Measurements from ENCODE around the gene WHRN.

The WHRN gene

DNA sequence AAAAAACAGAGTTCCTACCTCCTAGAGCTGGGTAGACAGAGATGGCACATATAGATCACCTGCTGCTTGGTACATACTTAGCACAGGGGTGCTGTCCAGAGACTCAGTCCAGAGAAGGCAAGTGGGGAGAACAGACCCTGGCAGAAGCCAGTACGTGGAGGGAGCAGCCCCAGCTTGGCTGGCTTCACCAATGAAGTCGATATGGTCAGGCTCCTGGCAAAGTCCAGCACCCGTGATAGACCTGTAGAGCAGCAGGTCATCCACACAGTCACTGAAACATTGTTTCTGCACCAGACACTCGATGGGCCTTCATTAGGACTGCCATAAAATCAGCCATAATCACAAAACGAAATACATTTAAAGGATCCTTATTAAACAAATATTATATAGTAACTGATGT lies 45.8 kb downstream of the WHRN start:
- DNase-seq (ENCODE audit: low read depth) = no peak
- TF ChIP-seq, protein P1, sequence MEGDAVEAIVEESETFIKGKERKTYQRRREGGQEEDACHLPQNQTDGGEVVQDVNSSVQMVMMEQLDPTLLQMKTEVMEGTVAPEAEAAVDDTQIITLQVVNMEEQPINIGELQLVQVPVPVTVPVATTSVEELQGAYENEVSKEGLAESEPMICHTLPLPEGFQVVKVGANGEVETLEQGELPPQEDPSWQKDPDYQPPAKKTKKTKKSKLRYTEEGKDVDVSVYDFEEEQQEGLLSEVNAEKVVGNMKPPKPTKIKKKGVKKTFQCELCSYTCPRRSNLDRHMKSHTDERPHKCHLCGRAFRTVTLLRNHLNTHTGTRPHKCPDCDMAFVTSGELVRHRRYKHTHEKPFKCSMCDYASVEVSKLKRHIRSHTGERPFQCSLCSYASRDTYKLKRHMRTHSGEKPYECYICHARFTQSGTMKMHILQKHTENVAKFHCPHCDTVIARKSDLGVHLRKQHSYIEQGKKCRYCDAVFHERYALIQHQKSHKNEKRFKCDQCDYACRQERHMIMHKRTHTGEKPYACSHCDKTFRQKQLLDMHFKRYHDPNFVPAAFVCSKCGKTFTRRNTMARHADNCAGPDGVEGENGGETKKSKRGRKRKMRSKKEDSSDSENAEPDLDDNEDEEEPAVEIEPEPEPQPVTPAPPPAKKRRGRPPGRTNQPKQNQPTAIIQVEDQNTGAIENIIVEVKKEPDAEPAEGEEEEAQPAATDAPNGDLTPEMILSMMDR (conservative IDR thresholded peaks at IDR 0.05; ENCODE audit: low read length) = no peak
- H3K4me3 ChIP-seq (ENCODE audit: low read length) = no peak overlapping the region

DNA sequence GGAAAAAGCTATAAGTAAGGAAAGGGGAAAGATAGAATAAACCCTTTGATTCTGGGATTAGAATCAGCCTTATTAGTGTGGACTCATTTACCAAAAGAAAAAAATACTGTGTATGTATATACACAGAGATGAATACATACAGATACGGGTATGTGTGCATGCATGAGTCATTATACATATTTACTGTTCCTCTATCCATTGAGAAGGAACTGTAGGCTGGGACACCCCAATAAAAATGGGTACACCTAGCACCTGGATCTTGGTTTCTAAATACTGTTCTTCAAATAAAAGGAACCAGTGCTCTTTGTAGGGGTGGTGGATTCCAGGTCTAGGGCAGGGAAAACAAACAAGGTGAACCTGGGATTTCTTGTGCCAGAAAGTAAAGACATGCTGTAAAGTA lies 48.3 kb downstream of the WHRN start:
- TF ChIP-seq, protein P1 (conservative IDR thresholded peaks at IDR 0.05; ENCODE audit: low read length) = no peak
- DNase-seq (ENCODE audit: low read depth) = no peak

DNA sequence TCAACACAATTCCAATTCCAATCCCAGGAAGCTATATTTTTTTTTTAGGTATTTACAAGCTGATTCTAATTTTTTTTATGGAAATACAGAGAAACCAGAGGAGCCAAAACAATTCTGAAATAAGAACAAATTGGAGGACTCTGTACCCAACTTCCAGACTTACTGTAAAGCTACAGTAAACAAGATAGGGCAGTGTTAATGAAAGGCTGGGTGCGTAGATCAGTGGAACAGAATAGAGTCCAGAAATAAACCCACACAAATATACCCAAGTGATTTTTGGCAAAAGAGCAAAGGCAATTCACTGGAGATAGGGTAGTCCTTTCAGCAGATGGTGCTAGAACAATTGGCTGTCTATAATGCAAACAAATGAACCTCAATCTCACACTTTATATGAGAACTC lies 50.6 kb downstream of the WHRN start:
- H3K4me3 ChIP-seq (ENCODE audit: low read length) = no peak overlapping the region
- DNase-seq (ENCODE audit: low read depth) = no peak
- TF ChIP-seq, protein P1 (conservative IDR thresholded peaks at IDR 0.05; ENCODE audit: low read length) = no peak

More for the DNA sequence above, 48.3 kb downstream of the WHRN start:
- no peak overlapping the region for H3K4me3 ChIP-seq (ENCODE audit: low read length)

DNA sequence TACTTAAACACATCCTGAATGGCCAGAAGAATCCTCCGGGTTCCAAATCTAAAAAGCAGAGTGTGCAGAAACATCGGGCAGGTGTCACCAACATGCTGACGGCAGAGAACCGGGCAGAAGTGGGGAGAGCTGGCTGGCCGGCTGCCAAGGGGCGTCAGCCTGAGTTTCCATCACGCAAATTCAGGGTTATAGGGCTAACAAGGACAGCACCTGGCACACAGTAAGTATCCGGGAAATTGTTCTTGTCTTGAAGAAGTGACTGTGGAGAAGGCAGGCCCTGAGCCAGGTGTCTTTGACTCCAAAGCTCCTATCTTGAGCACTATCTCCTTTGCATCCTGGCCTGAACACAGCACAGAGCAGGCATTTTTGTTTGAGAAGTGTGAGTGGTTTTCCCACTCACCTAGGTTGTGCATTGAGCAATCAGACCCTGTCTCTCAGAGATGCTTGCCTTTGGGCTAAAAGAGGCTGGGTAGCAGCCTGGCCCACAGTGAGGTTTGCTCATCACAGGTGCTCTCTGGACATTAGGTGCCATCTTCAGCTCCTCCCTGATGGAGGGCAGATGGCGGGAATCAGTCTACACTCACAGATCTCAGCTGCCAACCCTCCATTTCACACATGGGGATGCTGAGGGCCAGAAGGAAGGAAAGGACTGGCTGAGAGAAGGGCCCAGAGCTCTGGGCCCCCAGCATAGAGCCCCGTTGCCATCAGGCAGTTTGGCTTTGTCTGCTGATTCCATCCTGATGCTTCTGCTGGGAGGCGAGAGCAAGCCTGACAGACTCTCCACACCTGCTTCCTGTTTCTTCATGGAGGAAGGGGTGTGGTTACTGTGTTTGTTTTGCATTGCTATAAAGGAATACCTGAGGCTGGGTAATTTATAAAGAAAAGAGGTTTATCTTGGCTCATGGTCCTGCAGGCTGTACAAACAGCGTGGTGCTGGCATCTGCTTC lies 52.8 kb downstream of the WHRN start:
- TF ChIP-seq, protein P1 (conservative IDR thresholded peaks at IDR 0.05; ENCODE audit: low read length) = no peak
- no peak overlapping the region for H3K4me3 ChIP-seq (ENCODE audit: low read length)
- no peak for DNase-seq (ENCODE audit: low read depth)

DNA sequence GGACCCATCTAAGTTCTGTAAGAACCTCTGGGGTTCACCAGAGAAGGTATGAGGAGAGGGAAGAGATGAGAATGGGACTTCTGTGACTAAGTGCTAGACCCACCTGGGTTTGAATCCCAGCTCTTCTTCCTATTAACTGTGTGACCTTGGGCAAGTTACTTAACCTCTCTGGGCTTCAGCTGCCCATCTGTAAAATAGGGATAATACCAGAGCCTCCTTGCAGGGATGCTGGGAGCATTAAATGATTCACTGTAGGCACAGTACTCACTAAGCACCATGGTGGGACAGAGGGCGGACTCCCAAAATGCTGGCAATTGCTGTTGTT lies 53.6 kb downstream of the WHRN start:
- no peak for DNase-seq (ENCODE audit: low read depth)
- TF ChIP-seq, protein P1 (conservative IDR thresholded peaks at IDR 0.05; ENCODE audit: low read length) = no peak
- no peak overlapping the region for H3K4me3 ChIP-seq (ENCODE audit: low read length)

DNA sequence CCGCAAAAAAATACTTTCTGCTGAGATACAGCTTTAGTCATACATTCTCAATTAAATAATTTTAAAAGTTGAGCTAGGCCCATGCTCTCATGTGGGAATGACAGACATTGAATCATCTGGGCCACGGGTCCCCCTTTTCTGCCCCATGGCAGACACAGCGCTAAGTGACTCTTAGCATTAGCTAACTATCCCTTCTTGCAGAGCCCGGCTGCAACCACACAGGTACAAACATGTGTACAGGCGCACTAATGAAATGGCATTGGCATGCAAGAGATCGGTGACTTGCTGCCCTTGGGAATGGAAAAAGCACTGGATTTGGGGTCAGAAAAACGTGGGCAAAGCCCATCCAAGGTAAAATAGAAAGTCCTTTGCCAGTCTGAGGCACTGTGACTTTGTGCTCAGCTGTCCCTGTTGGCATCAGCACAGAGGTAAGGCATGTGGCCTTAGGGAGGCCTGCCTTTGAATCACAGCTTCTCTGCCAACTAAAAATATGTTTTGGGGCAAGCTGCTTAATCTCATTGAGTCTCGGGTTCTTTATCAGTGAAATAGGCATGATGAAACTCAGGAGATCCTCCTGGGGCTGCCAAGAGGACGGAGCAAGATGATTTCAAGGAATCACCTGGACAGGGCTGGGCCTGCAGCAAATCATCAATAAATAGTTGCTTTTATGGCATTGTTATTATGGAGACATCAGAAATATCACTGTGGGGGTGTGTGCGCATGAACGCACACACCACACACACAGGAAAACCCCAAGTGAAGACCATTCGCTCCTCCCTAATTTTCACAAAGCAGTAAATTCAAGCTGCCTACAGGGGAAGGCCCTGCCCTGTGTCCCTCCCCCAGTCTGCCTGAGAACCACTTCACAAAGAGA lies 54.2 kb downstream of the WHRN start:
- DNase-seq (ENCODE audit: low read depth) = no peak
- TF ChIP-seq, protein P1 (conservative IDR thresholded peaks at IDR 0.05; ENCODE audit: low read length) = no peak
- no peak overlapping the region for H3K4me3 ChIP-seq (ENCODE audit: low read length)
